Measurements from ENCODE around the gene TTC14. TPM values are rescaled to one million over a fixed set of nuclear protein-coding genes. Genes with fewer than 3 reads are reported as not detected.

The TTC14 gene
- total RNA-seq, 1 donor from 2014 or later: 90.3 TPM

GRCh38 chr3:180619723-180620122, 17.8 kb downstream of the TTC14 start:
- H4K20me1 ChIP-seq (ENCODE audit: low read depth): no peaks in the 10 kb centered on the region
- H3K9me3 ChIP-seq (ENCODE audit: low read depth): peaks cover 5% of the 10 kb centered on the region
- H3K79me2 ChIP-seq (ENCODE audit: low read depth): no peaks in the 10 kb centered on the region
- Mint-ChIP-seq H3K27ac (no peak overlapping the region), H3K27me3 (ENCODE audit: insufficient read depth, low read depth) (no peaks in the 10 kb centered on the region), H3K36me3 (peaks cover 3% of the 10 kb centered on the region), H3K4me1 (no peaks in the 10 kb centered on the region), H3K9me3 (no peaks in the 10 kb centered on the region), H3K4me3 (no peak overlapping the region)
- H2AFZ ChIP-seq (replicated peaks): no peak overlapping the region
- peaks cover 2% of the 10 kb centered on the region for H3F3A ChIP-seq (ENCODE audit: low read depth)
- TF ChIP-seq EZH2phosphoT487 (IDR thresholded peaks at IDR 0.05) (no peak), CTCF (IDR thresholded peaks at IDR 0.05) (no peak), EZH2 (IDR thresholded peaks at IDR 0.05) (no peak)
- no peak for DNase-seq (ENCODE audit: low spot score)
- H3K36me3 ChIP-seq: peaks cover 11% of the 10 kb centered on the region
- H3K27me3 ChIP-seq: no peaks in the 10 kb centered on the region
- no peak overlapping the region for H3K9ac ChIP-seq
- H3K4me1 ChIP-seq: peaks cover 3% of the 10 kb centered on the region
- no peak overlapping the region for H3K27ac ChIP-seq
- no peak overlapping the region for H3K4me3 ChIP-seq
- H3K4me2 ChIP-seq: no peak overlapping the region

GRCh38 chr3:180624714-180625113, 22.8 kb downstream of the TTC14 start:
- H3K27ac Mint-ChIP-seq: no peak overlapping the region

GRCh38 chr3:180626844-180627243, 24.9 kb downstream of the TTC14 start:
- Histone ChIP-seq H3K27me3 (no peaks in the 10 kb centered on the region), H3K79me2 (ENCODE audit: low read depth) (no peaks in the 10 kb centered on the region), H4K20me1 (ENCODE audit: low read depth) (no peaks in the 10 kb centered on the region), H3K4me1 (peaks cover 3% of the 10 kb centered on the region), H3K4me2 (no peak overlapping the region), H3K9ac (no peak overlapping the region), H3F3A (ENCODE audit: low read depth) (no peaks in the 10 kb centered on the region), H2AFZ (replicated peaks) (no peak overlapping the region), H3K36me3 (peaks cover 10% of the 10 kb centered on the region), H3K4me3 (no peak overlapping the region), H3K27ac (no peak overlapping the region), H3K9me3 (ENCODE audit: low read depth) (peaks cover 5% of the 10 kb centered on the region)
- Mint-ChIP-seq H3K4me1 (no peaks in the 10 kb centered on the region), H3K9me3 (no peaks in the 10 kb centered on the region), H3K4me3 (no peak overlapping the region), H3K27me3 (ENCODE audit: insufficient read depth, low read depth) (no peaks in the 10 kb centered on the region), H3K36me3 (peaks cover 2% of the 10 kb centered on the region), H3K27ac (no peak overlapping the region)
- no peak for DNase-seq (ENCODE audit: low spot score)
- TF ChIP-seq EZH2 (IDR thresholded peaks at IDR 0.05) (no peak), CTCF (IDR thresholded peaks at IDR 0.05) (no peak), EZH2phosphoT487 (IDR thresholded peaks at IDR 0.05) (no peak)

More at GRCh38 chr3:180624714-180625113, 22.8 kb downstream of the TTC14 start:
- Histone ChIP-seq H3K27ac (no peak overlapping the region), H3K36me3 (peaks cover 10% of the 10 kb centered on the region), H3F3A (ENCODE audit: low read depth) (no peaks in the 10 kb centered on the region), H3K4me2 (no peak overlapping the region), H3K27me3 (no peaks in the 10 kb centered on the region), H4K20me1 (ENCODE audit: low read depth) (no peaks in the 10 kb centered on the region), H3K4me1 (peaks cover 3% of the 10 kb centered on the region), H2AFZ (replicated peaks) (no peak overlapping the region), H3K9me3 (ENCODE audit: low read depth) (peaks cover 5% of the 10 kb centered on the region), H3K79me2 (ENCODE audit: low read depth) (no peaks in the 10 kb centered on the region), H3K9ac (no peak overlapping the region), H3K4me3 (no peak overlapping the region)
- H3K4me3 Mint-ChIP-seq: no peak overlapping the region
- no peaks in the 10 kb centered on the region for H3K27me3 Mint-ChIP-seq (ENCODE audit: insufficient read depth, low read depth)
- TF ChIP-seq EZH2phosphoT487 (IDR thresholded peaks at IDR 0.05) (no peak), EZH2 (IDR thresholded peaks at IDR 0.05) (no peak), CTCF (IDR thresholded peaks at IDR 0.05) (no peak)
- H3K36me3 Mint-ChIP-seq: peaks cover 2% of the 10 kb centered on the region
- no peaks in the 10 kb centered on the region for H3K4me1 Mint-ChIP-seq
- H3K9me3 Mint-ChIP-seq: no peaks in the 10 kb centered on the region
- DNase-seq (ENCODE audit: low spot score): no peak
